ENCODE data around the gene TMEM236. TPM values are rescaled to one million over a fixed set of nuclear protein-coding genes. Genes with fewer than 3 reads are reported as not detected.

TMEM236 gene
- total RNA-seq, 2 donors from 2014 or later: 0.14 to 0.45 TPM

MicroRNAs within 50 kb of the gene (microRNA counts, 767-probe panel; counts per million panel counts)
- microRNA hsa-miR-511: 0 to 431 counts per million in 2 donors

Small RNA genes lying within 50 kb of the gene (microRNA-seq; reads per million reads assigned to microRNA genes)
- 2.6 reads per million, percentile 33 among the genes with 10 or more reads in this experiment for gene MIR511

Small RNA genes lying within 50 kb of the gene (small RNA-seq; reads per million reads assigned to genes)
- gene MIR511: 0 to 0.56 reads per million in 2 donors

Other genes starting within 250 kb of the TMEM236 start
- 10 to 100 TPM; 12.1 to 35.3 TPM for gene HACD1, start 134.8 kb upstream of the TMEM236 start, total RNA-seq
- gene STAM, start 108.0 kb upstream of the TMEM236 start, total RNA-seq: 10 to 100 TPM; 18.2 to 40.0 TPM
- gene MRC1, start 57.1 kb downstream of the TMEM236 start, total RNA-seq: 10 to 100 TPM in 1 of 2 donors, 1 to 10 TPM in 1; 3.1 to 27.4 TPM
- not detected for gene SLC39A12, start 199.7 kb downstream of the TMEM236 start, total RNA-seq